HG03060 (cell line): ENCODE data around the gene HVCN1.
"Not testable (repeated sequence)": the region's sequence is repeated elsewhere in the genome, so short reads cannot be mapped to it uniquely, and the experiment has no call there.

ENCODE experiments used
- ATAC-seq: cut with Tn5 transposase; IDR thresholded peaks from one replicate; pipeline ENCODE4 v1.9.1; 2021; ENCODE audit warnings: low read depth, moderate number of reproducible peaks; ENCODE audit not compliant: unreplicated experiment

The HVCN1 gene

DNA sequence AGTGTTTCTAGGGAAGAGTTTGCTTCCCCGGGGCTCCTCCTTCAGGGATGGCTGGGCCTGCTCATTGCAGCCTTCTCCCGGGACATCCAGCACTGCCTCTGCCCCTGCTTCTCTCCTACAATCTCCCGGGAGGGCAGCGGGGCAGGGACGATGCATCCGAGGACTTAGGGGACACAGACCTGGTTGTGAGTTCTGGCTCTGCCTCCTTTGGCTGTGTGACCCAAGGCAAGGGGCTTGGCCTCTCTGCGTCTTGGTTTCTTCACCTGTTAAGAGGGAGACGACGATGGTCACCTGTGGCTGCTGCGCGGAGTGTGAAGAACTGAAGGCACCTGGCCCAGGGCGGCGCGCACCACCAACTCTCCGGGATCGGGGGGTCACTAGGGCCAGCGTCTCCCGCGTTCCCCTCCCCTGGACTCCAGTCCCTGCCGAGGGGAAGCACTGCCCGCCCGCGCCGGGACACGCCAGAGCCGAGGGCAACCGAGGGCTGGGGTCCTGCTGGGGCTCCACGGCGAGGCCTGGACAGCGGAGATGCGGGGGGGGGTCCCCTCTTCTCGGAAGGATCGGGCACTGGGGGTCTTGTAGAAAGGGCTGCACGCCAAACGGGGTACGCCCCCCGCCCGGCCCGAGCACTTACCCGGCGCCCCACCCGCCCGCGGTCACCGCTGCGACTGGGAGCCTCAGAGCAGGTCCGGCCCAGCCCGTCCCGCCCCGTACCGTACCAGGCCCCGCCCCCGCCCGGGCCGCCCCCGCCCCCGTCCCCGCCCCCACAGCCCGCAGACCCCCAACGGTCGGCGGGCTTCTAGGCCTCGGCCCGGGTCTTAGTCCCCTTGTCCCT lies at the start of gene HVCN1:
Gene HVCN1 (minus strand): TSS at position 670 of the 835 bp plus-strand sequence. CDS start 5,870 bp downstream, outside the sequence.
- ATAC-seq, result no peak

DNA sequence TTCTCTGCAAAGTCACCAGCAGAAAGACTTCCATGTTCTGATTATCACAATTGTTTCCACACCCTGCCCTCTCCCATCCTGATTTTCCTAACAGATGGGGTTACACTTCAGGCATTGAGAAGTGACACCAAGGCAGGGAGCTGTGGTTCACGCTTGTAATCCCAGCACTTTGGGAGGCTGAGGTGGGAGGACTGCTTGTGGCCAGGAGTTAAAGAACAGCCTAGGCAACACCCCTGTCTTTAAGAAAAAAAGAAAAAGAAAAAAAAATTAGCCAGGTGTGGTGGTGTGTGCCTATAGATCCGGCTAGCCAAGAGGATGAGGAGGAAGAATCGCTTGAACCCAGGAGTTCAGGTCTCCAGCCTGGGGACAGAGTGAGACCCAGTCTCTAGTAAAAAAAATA lies 48.6 kb upstream of the HVCN1 start:
- no peak for ATAC-seq

DNA sequence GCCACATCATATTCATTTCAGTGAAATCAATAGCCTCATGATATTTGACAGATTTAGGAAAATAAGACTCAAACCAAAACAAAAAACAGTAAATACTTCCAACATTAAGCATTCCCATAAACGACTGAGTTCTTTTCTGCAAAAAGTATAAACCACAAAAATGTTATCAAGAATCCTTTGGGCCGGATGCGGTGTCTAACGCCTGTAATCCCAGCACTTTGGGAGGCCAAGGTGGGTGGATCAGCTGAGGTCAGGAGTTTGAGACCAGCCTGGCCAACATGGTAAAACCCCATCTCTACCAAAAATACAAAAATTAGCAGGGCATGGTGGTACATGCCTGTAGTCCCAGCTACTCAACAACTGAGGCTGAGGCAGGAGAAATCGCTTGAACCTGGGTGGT lies 48.1 kb upstream of the HVCN1 start:
- ATAC-seq, result not testable (repeated sequence)

- ATAC-seq, result no peak
These were observed 45.0 kb upstream of the HVCN1 start for GRCh38 chr12:110733900-110734299.

- ATAC-seq, result no peak
These were observed 44.3 kb upstream of the HVCN1 start for GRCh38 chr12:110733089-110733715.

DNA sequence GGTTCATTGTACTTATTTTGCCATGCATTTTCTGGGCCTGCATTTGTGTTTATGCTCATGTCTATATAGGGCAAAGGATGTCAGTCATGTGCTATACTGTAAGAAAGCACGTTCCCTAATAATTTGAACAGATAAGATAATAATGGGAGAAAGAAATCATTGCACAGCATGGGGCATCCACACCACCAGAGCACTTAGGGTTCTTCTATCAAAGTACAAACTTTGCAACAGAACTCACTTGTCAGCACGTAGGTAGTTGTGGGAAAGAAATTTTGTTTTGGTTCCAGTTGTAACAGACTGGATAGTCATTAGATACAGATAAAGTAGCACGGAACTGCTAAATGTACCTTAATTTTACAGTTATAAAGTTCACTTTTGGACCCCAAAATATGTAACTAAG lies 43.7 kb upstream of the HVCN1 start:
- ATAC-seq, result no peak

DNA sequence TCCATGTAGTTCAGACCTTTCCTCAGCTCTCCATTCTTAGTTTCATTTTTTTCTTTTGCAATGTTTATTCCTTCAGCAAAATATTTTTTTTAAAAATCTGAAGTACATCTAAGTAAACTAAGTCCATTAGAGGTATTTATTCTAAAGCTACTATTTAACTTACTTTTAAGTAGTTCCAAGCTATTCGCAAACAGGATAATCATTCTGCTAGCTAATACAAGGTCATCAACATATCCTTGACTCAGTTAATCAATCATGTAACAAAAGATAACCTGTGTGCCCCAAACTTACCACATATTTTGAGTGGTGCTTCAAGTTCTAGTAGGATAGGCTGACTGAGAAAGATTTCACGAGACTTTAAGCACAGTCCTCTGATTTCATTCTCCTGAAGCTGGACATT lies 42.6 kb upstream of the HVCN1 start:
- ATAC-seq, result no peak

DNA sequence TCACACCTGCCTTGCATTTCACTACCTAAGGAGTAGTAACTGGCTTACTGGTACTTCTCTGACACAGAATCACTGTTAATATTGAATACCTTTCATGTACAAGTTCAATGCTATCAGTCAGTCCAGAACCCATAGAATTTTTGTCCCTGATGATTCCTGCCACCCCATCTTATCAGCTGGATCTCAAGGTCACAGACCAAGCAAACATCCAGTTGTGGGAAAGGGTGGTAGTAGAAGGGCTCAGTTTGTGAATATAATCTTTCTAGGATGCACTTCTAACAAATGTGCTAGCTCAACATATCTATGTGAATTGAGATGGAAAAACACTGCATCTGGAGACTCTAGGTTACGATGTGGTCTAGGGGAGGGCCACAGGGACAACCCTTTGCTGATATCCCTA lies 39.7 kb upstream of the HVCN1 start:
- no peak for ATAC-seq

GRCh38 chr12:110726708-110727369 lies 37.9 kb upstream of the HVCN1 start:
- no peak for ATAC-seq

GRCh38 chr12:110726028-110726427 lies 37.1 kb upstream of the HVCN1 start:
- ATAC-seq, result no peak

DNA sequence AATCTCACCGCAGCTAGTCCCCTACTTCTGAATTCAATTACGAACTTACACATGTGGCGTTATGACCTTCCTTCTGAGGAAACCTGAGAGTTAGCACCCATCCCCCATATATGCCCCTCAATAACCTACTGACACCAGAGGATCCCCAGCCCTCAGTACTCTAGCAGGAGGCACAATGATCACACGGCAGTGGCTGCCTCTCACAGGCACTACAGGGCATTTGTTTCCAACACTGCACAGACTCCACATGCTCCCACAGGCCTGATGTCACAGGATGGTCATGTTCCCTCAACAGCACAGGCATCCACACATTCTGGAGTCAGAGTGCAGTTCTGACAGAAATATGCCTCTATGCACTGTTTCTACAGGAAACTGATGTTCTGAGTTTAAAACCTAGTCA lies 36.4 kb upstream of the HVCN1 start:
- ATAC-seq, result no peak

GRCh38 chr12:110722892-110723291 lies 34.0 kb upstream of the HVCN1 start:
- not testable (repeated sequence) for ATAC-seq

DNA sequence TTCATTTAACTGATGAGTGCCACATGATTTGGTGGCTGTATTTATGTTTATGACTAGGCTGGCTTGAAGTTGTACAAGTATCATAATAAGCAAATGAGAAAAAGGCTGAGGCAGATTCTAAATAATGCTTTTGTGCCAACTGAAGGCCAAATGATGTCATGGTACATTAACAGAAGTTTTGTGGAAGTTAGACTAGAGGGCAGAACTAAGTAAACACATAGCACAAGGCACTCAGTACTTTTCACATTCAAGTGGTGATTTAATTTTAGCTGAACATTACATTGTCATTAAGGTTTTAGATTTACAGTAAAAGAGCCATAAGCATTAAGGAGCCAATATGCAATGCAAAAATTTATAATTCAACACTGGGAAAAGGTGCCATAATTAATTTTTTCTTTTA lies 32.7 kb upstream of the HVCN1 start:
- no peak for ATAC-seq

- ATAC-seq, result no peak
These were observed 31.6 kb upstream of the HVCN1 start for GRCh38 chr12:110720516-110720915.

DNA sequence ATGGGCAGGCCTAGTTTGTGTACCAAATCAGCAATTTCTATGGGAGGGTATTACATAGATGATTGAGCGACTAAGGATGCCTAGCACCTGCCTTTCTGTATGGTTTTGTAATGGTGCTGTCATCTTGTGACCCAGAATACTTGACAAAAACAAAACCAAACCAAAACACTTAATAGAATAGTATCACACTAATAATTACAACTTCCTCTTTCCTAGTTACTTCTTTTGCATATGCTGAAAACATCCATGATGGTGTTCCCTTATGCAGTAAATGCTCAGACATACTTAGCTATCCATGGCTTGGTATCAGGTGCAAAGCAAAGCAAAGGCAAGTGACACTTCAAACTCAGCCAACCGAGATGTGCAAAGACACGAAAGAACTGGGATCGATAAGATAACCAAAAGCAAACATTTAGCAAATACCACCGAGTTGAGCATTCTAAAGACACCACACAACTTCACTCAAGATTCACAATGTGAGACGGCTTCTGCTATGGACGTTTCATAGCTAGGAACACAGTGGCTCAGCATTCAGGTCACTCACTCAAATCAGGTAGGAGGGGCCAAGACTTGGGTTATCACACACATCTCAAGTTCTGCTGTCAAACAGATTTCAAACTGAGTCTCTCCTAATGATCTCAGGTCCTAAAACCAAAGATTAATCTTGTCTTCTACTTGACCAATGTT lies 29.4 kb upstream of the HVCN1 start:
- ATAC-seq, result no peak

DNA sequence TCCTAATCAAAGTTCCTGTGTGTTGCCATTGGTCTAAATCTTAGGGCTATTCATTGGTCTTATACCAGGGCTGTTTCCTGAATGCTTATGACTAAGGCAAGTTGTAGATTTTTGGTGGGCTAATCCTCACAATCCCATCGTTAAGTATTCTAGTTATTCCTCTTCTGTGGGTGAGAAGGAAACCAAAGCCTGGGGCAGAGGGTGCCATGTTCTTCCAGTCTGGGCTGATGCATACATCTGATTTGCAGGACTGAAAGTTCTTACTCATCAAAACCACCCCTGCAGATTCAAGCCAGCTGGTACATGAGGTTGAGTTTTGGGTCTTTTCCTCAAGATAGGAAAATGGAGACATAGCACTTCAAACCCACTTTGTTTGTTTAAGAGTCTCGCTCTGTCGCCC lies 28.1 kb upstream of the HVCN1 start:
- ATAC-seq, result no peak

GRCh38 chr12:110708917-110709316 lies 20.0 kb upstream of the HVCN1 start:
- no peak for ATAC-seq

GRCh38 chr12:110705309-110705708 lies 16.4 kb upstream of the HVCN1 start:
- no peak for ATAC-seq

DNA sequence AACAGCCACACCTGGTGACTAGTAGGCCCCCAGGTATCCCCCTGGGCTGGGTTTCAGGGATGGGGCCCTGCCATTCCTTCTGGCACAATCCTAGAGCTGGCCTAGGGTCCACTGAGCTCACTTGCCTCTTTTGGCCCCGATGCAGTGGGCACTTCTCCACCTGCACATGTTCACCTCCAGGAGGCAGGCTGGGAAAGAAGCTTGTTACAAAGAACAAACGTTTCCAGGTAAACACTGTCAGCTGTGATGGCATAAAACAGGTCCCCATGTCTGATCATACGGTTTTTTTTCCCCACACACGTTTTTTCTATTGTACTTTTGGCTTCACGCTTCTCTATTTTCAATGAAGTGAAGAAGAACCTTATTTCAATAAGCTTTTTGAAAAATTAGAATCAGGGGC lies 15.8 kb upstream of the HVCN1 start:
- ATAC-seq, result no peak

DNA sequence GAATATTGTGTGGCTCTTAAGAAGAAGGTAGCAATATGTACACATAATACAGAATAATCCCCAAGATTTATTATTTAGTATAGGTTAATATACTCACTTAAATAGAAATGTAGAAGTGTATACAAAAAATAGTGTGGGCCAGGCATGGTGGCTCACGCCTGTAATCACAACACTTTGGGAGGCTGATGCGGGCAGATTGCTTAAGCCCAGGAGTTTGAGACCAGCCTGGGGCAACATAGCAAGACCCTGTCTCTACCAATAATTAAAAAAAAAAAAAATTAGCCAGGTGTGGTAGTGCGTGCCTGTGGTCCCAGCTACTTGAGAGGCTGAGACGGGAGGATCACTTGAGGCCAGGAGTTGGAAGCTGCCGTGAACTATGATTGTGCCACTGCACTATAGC lies 15.3 kb upstream of the HVCN1 start:
- no peak for ATAC-seq

DNA sequence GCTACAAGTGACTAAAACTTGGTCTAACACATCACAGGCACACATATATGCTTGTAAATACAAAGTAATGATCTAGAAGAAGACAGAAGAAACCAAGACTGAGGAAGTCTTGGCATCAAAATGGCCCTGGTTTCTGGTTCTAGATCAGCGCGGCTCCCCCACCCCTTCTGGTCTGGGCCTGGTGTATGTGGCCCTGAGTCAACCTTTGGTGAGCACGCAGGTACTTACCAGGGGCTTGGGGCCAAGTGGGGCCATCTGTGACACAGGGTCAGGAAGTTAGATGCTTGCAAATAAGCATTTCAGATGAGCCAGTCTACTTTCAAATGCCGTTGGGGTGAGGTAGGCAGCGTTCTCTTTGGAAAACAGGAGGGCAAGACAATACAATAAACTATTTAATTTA lies 13.2 kb upstream of the HVCN1 start:
- ATAC-seq, result no peak
